ENCODE data around the gene MKRN1. TPM values are rescaled to one million over a fixed set of nuclear protein-coding genes. Genes with fewer than 3 reads are reported as not detected.
"Not testable (repeated sequence)": the region's sequence is repeated elsewhere in the genome, so short reads cannot be mapped to it uniquely, and the experiment has no call there.

Gene MKRN1
- total RNA-seq, 4 donors from 2014 or later = 58.1 to 95.8 (median 79.5) TPM

GRCh38 chr7:140506788-140507464 lies 27.6 kb upstream of the MKRN1 start:
- H3K9me3 ChIP-seq = no peaks in the 10 kb centered on the region
- TF ChIP-seq POLR2AphosphoS5 (IDR thresholded peaks at IDR 0.05) (no peak), CTCF (IDR thresholded peaks at IDR 0.05) (no peak), EP300 (IDR thresholded peaks at IDR 0.05) (no peak), POLR2A (IDR thresholded peaks at IDR 0.05) (no peak)
- no peak overlapping the region for H3K27ac ChIP-seq
- H3K4me1 ChIP-seq = no peaks in the 10 kb centered on the region
- no peaks in the 10 kb centered on the region for H3K36me3 ChIP-seq
- 59% methylated on average over 4 of the region's 5 CpGs for WGBS
- DNase-seq (ENCODE audit: low spot score in 2 of 2) = no peak
- H3K27me3 ChIP-seq = no peaks in the 10 kb centered on the region
- H3K4me3 ChIP-seq = no peak overlapping the region

- no peaks in the 10 kb centered on the region for H3K27me3 ChIP-seq
- no peak for DNase-seq (ENCODE audit: low spot score in 2 of 2)
- no peak for TF ChIP-seq EP300 (IDR thresholded peaks at IDR 0.05)
- no peak for TF ChIP-seq CTCF (IDR thresholded peaks at IDR 0.05)
- no peak for TF ChIP-seq POLR2AphosphoS5 (IDR thresholded peaks at IDR 0.05)
- no peak for TF ChIP-seq POLR2A (IDR thresholded peaks at IDR 0.05)
- no peaks in the 10 kb centered on the region for H3K36me3 ChIP-seq
- no peaks in the 10 kb centered on the region for H3K9me3 ChIP-seq
- no peak overlapping the region for H3K4me3 ChIP-seq
- H3K27ac ChIP-seq = no peak overlapping the region
- whole genome bisulfite sequencing = 80% methylated on average over 2 of the region's 5 CpGs
- no peaks in the 10 kb centered on the region for H3K4me1 ChIP-seq
Measured at GRCh38 chr7:140501966-140502365, 22.7 kb upstream of the MKRN1 start.

GRCh38 chr7:140497807-140498206 lies 18.5 kb upstream of the MKRN1 start:
- not testable (repeated sequence) for H3K4me1 ChIP-seq; H3K36me3 ChIP-seq; H3K27ac ChIP-seq; H3K4me3 ChIP-seq; H3K9me3 ChIP-seq; H3K27me3 ChIP-seq; DNase-seq (ENCODE audit: low spot score in 2 of 2)
- whole genome bisulfite sequencing = 95% methylated on average over 7 of the region's 7 CpGs

GRCh38 chr7:140497241-140497769 lies 18.0 kb upstream of the MKRN1 start:
- H3K27me3 ChIP-seq = no peaks in the 10 kb centered on the region
- whole genome bisulfite sequencing = 75% methylated on average over 5 of the region's 5 CpGs
- no peak for DNase-seq (ENCODE audit: low spot score in 2 of 2)
- H3K27ac ChIP-seq = no peak overlapping the region
- no peaks in the 10 kb centered on the region for H3K4me1 ChIP-seq
- TF ChIP-seq POLR2A (IDR thresholded peaks at IDR 0.05) (no peak), POLR2AphosphoS5 (IDR thresholded peaks at IDR 0.05) (no peak), CTCF (IDR thresholded peaks at IDR 0.05) (no peak), EP300 (IDR thresholded peaks at IDR 0.05) (no peak)
- no peaks in the 10 kb centered on the region for H3K9me3 ChIP-seq
- no peak overlapping the region for H3K4me3 ChIP-seq
- H3K36me3 ChIP-seq = no peaks in the 10 kb centered on the region

GRCh38 chr7:140495514-140496097 lies 16.3 kb upstream of the MKRN1 start:
- TF ChIP-seq POLR2A (IDR thresholded peaks at IDR 0.05) (no peak), POLR2AphosphoS5 (IDR thresholded peaks at IDR 0.05) (no peak), CTCF (IDR thresholded peaks at IDR 0.05) (no peak), EP300 (IDR thresholded peaks at IDR 0.05) (no peak)
- H3K9me3 ChIP-seq = no peaks in the 10 kb centered on the region
- no peaks in the 10 kb centered on the region for H3K27me3 ChIP-seq
- H3K27ac ChIP-seq = no peak overlapping the region
- no peak for DNase-seq (ENCODE audit: low spot score in 2 of 2)
- no peaks in the 10 kb centered on the region for H3K4me1 ChIP-seq
- no peaks in the 10 kb centered on the region for H3K36me3 ChIP-seq
- H3K4me3 ChIP-seq = no peak overlapping the region
- WGBS = 94% methylated on average over 9 of the region's 9 CpGs

Data from suprapubic skin (tissue), 4 donors.